Measurements from ENCODE around the gene NCEH1.

Gene NCEH1

DNA sequence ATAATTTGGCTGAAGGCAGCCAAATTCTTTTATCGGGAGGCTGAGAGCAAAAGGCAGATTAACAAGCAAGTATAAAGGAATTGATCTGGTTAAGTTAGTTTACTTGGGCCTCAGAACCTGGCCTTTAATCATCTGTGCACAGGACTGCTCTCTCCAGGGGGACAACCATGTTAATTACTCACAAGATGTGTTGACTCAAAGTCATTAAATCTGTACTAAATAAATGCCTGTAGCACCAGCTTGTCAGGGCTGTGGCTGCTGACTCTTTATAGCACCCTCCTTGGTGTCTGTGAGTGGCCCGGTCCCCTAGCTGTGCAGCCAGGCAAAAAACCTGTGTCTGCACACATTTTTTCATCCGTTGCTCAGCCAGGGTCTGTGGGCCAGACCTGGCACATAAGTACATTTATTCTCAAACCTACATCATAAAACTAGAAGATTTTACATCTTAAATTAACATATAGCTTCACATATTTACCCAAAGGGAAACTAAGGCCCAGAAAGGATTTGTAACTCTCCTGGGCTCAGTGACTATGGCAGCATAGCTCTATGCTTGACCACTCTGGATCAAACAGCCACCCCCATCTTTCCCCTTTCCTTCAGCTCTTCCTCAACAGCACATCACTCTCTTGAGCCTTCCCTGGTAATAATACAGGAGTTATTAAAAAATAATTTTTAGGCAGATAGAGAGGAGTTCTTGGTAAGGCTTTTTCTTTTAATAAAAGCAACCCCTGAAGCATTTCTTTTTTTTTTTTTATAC lies 51.4 kb downstream of the NCEH1 start:
- H3K36me3 ChIP-seq (ENCODE audit: low read depth): no peaks in the 10 kb centered on the region
- H3K9me3 ChIP-seq (ENCODE audit: severe bottlenecking): no peaks in the 10 kb centered on the region
- H3K27ac ChIP-seq (ENCODE audit: poor library complexity, severe bottlenecking): peak overlapping the region; percentile 25
- TF ChIP-seq, protein P1, sequence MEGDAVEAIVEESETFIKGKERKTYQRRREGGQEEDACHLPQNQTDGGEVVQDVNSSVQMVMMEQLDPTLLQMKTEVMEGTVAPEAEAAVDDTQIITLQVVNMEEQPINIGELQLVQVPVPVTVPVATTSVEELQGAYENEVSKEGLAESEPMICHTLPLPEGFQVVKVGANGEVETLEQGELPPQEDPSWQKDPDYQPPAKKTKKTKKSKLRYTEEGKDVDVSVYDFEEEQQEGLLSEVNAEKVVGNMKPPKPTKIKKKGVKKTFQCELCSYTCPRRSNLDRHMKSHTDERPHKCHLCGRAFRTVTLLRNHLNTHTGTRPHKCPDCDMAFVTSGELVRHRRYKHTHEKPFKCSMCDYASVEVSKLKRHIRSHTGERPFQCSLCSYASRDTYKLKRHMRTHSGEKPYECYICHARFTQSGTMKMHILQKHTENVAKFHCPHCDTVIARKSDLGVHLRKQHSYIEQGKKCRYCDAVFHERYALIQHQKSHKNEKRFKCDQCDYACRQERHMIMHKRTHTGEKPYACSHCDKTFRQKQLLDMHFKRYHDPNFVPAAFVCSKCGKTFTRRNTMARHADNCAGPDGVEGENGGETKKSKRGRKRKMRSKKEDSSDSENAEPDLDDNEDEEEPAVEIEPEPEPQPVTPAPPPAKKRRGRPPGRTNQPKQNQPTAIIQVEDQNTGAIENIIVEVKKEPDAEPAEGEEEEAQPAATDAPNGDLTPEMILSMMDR (IDR thresholded peaks at IDR 0.05; ENCODE audit: poor library complexity, severe bottlenecking): no peak
- ATAC-seq (ENCODE audit: low read depth): peak; percentile 27; the same call in 1 of the 3 replicates
- no peak overlapping the region for H3K4me3 ChIP-seq (ENCODE audit: severe bottlenecking)
- H3K27me3 ChIP-seq (ENCODE audit: insufficient read depth, poor library complexity, severe bottlenecking): no peaks in the 10 kb centered on the region
- H3K4me1 ChIP-seq (ENCODE audit: insufficient read depth, poor library complexity, severe bottlenecking): peaks cover 5% of the 10 kb centered on the region
- DNase-seq (ENCODE audit: low spot score): no peak

DNA sequence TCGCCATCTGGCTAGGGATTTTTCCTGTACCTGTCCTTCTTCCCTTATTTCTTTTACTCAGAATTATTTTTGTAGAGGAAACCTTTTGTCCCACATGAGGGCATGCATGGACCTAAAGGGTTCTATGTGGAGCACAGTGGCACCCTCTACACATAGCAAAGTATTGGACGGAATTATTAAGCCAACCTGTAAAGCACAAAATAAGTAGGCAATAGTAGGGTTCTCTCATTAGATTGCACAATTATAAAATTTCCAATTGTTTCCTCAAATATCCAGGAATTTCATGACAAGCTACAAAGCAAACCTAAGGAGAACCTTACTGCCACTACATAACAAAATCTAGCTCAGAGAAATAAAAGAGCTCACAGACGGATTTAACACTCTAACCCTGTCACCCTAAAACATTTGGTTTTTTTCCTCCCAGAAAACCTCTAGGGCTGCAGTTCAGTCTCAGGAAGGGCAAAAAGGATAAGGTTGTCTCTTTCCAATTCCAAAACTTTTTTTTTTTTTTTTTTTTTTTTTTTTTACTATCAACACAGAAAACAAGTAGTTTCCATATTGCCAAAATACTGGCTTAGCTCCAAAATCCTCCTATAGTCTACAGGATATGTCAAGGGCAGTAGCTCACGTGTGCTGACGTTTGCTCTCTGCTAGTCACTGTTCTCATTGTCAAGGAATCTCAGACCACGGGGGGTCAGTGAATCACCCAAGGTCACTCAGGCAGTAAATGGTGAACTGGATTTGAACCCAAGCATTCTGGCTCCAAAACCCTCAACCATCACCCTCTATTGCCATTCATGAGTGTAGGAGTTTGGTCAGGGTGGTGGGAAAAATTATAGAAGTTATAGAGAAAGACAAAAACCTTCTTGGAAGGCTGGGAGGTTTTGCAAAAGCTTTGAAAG lies 52.3 kb downstream of the NCEH1 start:
- H3K27me3 ChIP-seq (ENCODE audit: insufficient read depth, poor library complexity, severe bottlenecking): no peaks in the 10 kb centered on the region
- peak; percentile 88 for ATAC-seq (ENCODE audit: low read depth)
- peaks cover 5% of the 10 kb centered on the region for H3K4me1 ChIP-seq (ENCODE audit: insufficient read depth, poor library complexity, severe bottlenecking)
- TF ChIP-seq, protein P1 (IDR thresholded peaks at IDR 0.05; ENCODE audit: poor library complexity, severe bottlenecking): no peak
- H3K27ac ChIP-seq (ENCODE audit: poor library complexity, severe bottlenecking): peak overlapping the region; percentile 25
- H3K9me3 ChIP-seq (ENCODE audit: severe bottlenecking): no peaks in the 10 kb centered on the region
- H3K36me3 ChIP-seq (ENCODE audit: low read depth): no peaks in the 10 kb centered on the region
- H3K4me3 ChIP-seq (ENCODE audit: severe bottlenecking): no peak overlapping the region
- DNase-seq (ENCODE audit: low spot score): peak; percentile 65

DNA sequence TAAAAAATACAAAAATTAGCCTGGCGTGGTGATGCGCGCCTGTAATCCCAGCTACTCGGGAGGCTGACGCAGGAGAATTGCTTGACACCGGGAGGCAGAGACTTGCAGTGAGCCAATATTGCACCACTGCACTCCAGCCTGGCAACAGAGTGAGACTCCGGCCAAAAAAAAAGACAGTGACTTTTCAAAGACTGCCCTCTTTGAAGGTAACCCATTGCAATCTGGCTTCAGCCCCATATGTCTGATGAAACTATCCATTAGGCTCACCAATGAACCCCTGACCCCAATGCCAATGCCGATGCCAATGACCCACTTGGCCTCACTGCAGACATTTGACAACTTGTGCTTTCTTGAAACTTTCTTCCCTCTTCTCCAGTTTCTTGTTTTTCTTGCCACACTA lies 54.3 kb downstream of the NCEH1 start:
- ATAC-seq (ENCODE audit: low read depth): no peak
- H3K36me3 ChIP-seq (ENCODE audit: low read depth): no peaks in the 10 kb centered on the region

DNA sequence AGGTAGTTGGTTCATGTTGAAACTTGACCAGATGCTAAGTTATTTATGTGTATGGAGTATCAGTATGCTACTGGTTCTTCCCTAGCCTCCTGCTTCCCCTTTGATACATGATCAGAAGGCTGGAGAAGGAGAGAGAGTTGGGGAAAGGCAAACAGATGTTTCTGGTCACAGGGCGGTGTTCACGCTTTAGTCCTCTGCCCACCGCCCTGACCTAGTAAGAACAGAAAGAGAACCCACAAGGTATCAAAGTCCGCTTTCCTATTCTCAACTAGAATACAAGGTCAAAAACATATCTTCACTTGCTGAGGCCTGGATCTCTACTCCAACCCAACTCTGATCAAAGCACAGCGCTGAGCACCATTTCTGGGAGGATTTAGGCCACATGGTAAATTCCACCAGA lies 55.5 kb downstream of the NCEH1 start:
- TF ChIP-seq, protein P1 (IDR thresholded peaks at IDR 0.05; ENCODE audit: poor library complexity, severe bottlenecking): no peak
- no peaks in the 10 kb centered on the region for H3K27me3 ChIP-seq (ENCODE audit: insufficient read depth, poor library complexity, severe bottlenecking)
- ATAC-seq (ENCODE audit: low read depth) (no peak), DNase-seq (ENCODE audit: low spot score) (no peak)
- H3K36me3 ChIP-seq (ENCODE audit: low read depth): no peaks in the 10 kb centered on the region
- H3K4me1 ChIP-seq (ENCODE audit: insufficient read depth, poor library complexity, severe bottlenecking): peaks cover 5% of the 10 kb centered on the region
- H3K9me3 ChIP-seq (ENCODE audit: severe bottlenecking): no peaks in the 10 kb centered on the region
- no peak overlapping the region for H3K27ac ChIP-seq (ENCODE audit: poor library complexity, severe bottlenecking)
- H3K4me3 ChIP-seq (ENCODE audit: severe bottlenecking): no peak overlapping the region

More for the DNA sequence above, 54.3 kb downstream of the NCEH1 start:
- Histone ChIP-seq H3K9me3 (ENCODE audit: severe bottlenecking) (no peaks in the 10 kb centered on the region), H3K4me1 (ENCODE audit: insufficient read depth, poor library complexity, severe bottlenecking) (peaks cover 5% of the 10 kb centered on the region), H3K27me3 (ENCODE audit: insufficient read depth, poor library complexity, severe bottlenecking) (no peaks in the 10 kb centered on the region), H3K4me3 (ENCODE audit: severe bottlenecking) (no peak overlapping the region), H3K27ac (ENCODE audit: poor library complexity, severe bottlenecking) (no peak overlapping the region)
- DNase-seq (ENCODE audit: low spot score): no peak
- TF ChIP-seq, protein P1 (IDR thresholded peaks at IDR 0.05; ENCODE audit: poor library complexity, severe bottlenecking): no peak
